Bronchial epithelial cell (primary cell): ENCODE data around the gene ULBP2. TPM values are rescaled to one million over a fixed set of nuclear protein-coding genes. Genes with fewer than 3 reads are reported as not detected.
"Not testable (repeated sequence)": the region's sequence is repeated elsewhere in the genome, so short reads cannot be mapped to it uniquely, and the experiment has no call there.

Experiments used
- DNase-seq: peaks from one replicate; pipeline ENCODE4 v3.0.0-alpha.2; 2010; ENCODE audit warnings: low read depth
- FAIRE-seq: peaks from 2 replicates; lab custom pipeline; 2011; peaks lifted over from hg19 to GRCh38; lab: Jason Lieb, UNC
- H3K27me3 ChIP-seq: 2 replicates; pipeline ENCODE4 v1.5.1; 2011; ENCODE audit warnings: low read length; ENCODE audit not compliant: control insufficient read depth, insufficient read depth
- H3K36me3 ChIP-seq: 2 replicates; pipeline ENCODE4 v1.5.1; 2011; ENCODE audit warnings: low read length; ENCODE audit not compliant: control insufficient read depth, insufficient read depth
- H3K4me3 ChIP-seq: 2 replicates; pipeline ENCODE4 v1.5.1; 2011; ENCODE audit warnings: mild to moderate bottlenecking, low read depth, low read length, control low read depth
- CTCF ChIP-seq: IDR thresholded peaks from 2 replicates; pipeline ENCODE4 v1.5.1; 2011; ENCODE audit warnings: mild to moderate bottlenecking, moderate library complexity, low read length, control low read depth, inconsistent platforms; ENCODE audit not compliant: insufficient read depth, severe bottlenecking
- total RNA-seq: library from RNA; depleted of rRNA; stranded (reverse); fragments of >200 nt; gene quantifications from 2 replicates; pipeline ENCODE4 v1.2.1, GENCODE V29; 2014

ULBP2 gene
- total RNA-seq, 1 donor from 2014 or later: 2.4 TPM

DNA sequence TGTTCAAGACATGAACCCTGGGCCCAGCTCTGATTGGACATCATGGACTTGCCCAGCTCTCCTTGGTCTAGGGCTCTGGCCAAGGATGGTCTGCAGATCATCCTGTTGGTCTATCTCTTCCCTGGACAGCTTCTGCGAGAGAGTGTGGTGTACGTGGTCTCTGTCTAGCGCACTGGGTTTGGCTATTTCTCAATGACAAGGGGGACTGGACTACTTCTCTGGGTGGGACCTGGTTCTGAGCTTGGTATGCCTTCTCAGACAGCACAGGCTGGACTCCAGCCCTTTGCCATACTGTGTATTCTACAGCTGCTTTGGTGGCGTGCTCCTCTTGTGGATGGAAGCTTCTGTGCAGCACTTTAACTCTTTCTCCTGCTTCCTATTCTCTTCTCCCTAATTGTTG lies 35.4 kb upstream of the ULBP2 start:
- DNase-seq (no peak), FAIRE-seq (no peak)
- no peak overlapping the region for H3K4me3 ChIP-seq
- TF ChIP-seq CTCF: no peak
- no peaks in the 10 kb centered on the region for H3K36me3 ChIP-seq
- no peaks in the 10 kb centered on the region for H3K27me3 ChIP-seq

DNA sequence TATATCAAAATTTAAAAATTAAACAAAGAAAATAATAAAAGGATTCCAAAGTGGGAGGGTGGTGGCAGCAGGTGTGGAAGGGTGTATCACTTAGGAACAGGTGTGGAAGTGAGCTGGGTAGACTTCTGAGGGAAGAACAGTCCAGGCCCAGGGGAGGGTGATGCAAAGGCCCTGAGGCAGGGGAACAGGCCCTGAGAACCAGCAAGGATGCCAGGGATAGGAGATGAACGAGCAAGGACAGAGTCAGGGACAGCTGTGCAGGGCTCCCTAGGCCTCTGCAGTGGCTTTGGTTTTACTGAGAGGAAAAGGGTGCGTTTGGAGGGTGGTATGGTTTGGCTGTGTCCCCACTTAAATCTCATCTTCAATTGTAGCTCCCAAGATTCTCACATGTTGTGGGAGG lies 34.5 kb upstream of the ULBP2 start:
- Histone ChIP-seq H3K36me3 (no peaks in the 10 kb centered on the region), H3K4me3 (no peak overlapping the region), H3K27me3 (no peaks in the 10 kb centered on the region)
- FAIRE-seq (no peak), DNase-seq (no peak)
- TF ChIP-seq CTCF: no peak

DNA sequence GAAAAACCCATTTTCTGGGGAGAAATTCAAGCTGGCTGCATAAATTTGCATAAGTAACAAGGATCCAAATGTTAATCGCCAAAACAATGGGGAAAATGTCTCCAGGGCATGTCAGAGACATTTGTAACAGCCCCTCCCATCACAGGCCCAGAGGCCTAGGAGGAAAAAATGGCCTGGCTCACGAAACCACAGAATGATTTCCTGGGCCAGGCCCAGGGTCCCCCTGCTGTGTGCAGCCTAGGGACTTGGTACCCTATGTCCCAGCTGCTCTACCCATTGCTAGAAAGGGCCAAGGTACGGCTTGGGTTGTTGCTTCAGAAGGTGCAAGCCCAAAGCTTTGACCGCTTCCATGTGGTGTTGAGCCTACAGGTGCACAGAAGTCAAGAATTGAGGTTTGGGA lies 33.3 kb upstream of the ULBP2 start:
- not testable (repeated sequence) for H3K27me3 ChIP-seq, DNase-seq, FAIRE-seq, H3K36me3 ChIP-seq, H3K4me3 ChIP-seq

GRCh38 chr6:149909701-149910470 lies 31.9 kb upstream of the ULBP2 start:
- DNase-seq: no peak
- FAIRE-seq: no peak
- no peaks in the 10 kb centered on the region for H3K36me3 ChIP-seq
- no peaks in the 10 kb centered on the region for H3K27me3 ChIP-seq
- TF ChIP-seq CTCF: no peak
- no peak overlapping the region for H3K4me3 ChIP-seq

DNA sequence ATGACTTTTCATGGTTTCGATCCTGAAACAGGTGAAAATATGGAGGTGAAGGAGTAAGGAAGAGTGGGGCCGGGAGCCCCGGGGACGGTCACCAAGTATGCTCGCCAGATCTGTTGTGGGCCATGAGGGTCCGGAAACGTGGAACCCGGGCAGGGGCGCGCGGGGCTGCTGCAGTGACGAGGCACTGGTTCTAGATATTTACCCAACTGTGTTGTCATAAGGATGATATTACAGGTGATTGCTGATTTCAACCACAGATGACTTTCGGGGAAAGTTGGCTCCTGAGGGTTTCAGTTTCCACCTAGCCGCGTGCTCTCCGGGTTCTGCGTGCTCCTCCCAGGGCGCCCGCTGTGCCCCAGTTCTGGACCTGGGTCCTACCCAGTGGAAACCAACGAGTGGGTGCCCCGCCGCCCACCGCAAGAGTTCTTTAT lies 31.1 kb upstream of the ULBP2 start:
- H3K27me3 ChIP-seq: no peaks in the 10 kb centered on the region
- FAIRE-seq: no peak
- no peak for TF ChIP-seq CTCF
- no peaks in the 10 kb centered on the region for H3K36me3 ChIP-seq
- H3K4me3 ChIP-seq: no peak overlapping the region
- DNase-seq: no peak

GRCh38 chr6:149912680-149913079 lies 29.1 kb upstream of the ULBP2 start:
- not testable (repeated sequence) for H3K36me3 ChIP-seq, H3K4me3 ChIP-seq, H3K27me3 ChIP-seq, FAIRE-seq, DNase-seq

- Histone ChIP-seq H3K36me3 (peaks cover 7% of the 10 kb centered on the region), H3K27me3 (no peaks in the 10 kb centered on the region), H3K4me3 (no peak overlapping the region)
- TF ChIP-seq CTCF: no peak
- DNase-seq: peak; percentile 23
- FAIRE-seq: no peak
These were observed 28.7 kb upstream of the ULBP2 start for GRCh38 chr6:149913085-149913484.
